IPS-NIHi7 (cell line): ENCODE measurements around the gene NBPF15.
"Not testable (repeated sequence)": the region's sequence is repeated elsewhere in the genome, so short reads cannot be mapped to it uniquely, and the experiment has no call there.

Source experiments
- DNase-seq: peaks from one replicate; pipeline ENCODE4 v3.0.0; 2012; ENCODE audit warnings: mixed read lengths; ENCODE audit errors: extremely low spot score

NBPF15 gene, protein sequence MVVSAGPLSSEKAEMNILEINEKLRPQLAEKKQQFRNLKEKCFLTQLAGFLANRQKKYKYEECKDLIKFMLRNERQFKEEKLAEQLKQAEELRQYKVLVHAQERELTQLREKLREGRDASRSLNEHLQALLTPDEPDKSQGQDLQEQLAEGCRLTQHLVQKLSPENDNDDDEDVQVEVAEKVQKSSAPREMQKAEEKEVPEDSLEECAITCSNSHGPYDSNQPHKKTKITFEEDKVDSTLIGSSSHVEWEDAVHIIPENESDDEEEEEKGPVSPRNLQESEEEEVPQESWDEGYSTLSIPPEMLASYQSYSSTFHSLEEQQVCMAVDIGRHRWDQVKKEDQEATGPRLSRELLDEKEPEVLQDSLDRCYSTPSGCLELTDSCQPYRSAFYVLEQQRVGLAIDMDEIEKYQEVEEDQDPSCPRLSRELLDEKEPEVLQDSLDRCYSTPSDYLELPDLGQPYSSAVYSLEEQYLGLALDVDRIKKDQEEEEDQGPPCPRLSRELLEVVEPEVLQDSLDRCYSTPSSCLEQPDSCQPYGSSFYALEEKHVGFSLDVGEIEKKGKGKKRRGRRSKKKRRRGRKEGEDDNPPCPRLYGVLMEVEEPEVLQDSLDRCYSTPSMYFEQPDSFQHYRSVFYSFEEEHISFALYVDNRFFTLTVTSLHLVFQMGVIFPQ

DNA sequence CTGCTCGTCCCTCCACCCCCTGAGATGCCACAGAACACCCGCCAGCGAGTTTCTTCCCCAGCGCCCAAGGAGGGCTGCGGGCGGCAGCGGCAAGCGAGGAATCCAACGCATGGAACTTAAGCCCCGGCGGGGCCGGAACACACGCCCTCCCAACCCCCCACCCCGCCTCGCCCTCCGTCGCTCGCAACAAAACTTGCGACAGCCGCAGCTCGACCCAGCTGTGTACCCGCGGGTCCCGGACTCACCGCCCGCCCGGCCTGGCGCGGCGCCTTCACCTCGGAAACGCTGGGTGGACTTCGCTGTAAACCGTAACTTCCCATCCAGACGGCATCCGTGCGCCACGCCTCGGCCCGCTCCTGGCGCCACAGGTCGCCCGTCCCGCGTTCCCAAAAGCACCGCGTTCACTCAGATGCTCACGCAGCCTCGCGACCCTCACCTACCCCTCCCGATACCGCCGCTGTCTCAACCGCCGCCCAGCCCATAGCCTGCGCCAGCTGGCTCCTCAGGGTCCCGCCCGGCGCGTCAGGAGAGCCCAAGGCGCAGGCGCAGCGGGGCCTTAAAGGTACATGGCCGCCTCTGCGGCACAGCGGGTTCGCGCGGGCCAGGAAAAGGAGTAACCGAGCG is at the start of gene NBPF15:
Gene NBPF15 (minus strand): TSS at position 534 of the 624 bp plus-strand sequence. CDS start 21,666 bp downstream, outside the sequence.
- not testable (repeated sequence) for DNase-seq

DNA sequence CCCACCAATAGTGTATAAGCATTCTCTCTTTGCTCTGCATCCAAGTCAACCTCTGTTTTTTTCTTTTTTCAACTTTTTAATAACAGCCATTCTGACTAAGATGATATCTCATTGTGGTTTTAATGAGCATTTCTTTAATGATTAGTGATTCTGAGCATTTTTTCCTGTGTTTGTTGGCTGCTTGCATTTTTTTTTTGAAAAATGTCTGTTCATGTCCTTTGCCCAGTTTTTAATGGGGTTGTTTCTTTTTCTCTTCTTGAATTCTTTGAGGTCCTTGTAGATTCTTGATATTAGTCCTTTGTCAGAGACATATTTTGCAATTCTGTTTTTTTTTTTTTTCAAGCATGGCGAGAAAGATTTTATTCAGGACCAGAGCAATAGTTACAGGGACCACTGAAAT is 35.0 kb upstream of the NBPF15 start:
- DNase-seq, result not testable (repeated sequence)

DNA sequence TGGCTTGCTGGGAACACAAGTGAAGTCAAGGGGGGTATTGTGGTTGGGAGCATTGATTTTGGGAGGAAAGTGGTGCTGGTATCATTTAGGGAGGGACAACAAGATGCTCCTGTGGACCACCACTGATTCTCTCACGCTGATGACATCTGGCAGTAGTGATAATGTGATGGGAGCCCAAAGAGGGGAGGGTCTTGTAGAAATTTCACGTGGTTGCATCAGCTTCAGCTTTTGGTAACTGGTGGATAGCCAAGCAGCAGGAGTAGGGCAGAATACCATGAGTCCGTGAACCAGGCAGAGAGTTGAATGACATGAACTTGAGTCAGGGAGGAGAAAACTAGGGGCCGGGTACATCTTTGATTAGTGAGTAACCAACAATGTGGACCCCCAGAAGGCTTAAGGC is 32.7 kb upstream of the NBPF15 start:
- not testable (repeated sequence) for DNase-seq

DNA sequence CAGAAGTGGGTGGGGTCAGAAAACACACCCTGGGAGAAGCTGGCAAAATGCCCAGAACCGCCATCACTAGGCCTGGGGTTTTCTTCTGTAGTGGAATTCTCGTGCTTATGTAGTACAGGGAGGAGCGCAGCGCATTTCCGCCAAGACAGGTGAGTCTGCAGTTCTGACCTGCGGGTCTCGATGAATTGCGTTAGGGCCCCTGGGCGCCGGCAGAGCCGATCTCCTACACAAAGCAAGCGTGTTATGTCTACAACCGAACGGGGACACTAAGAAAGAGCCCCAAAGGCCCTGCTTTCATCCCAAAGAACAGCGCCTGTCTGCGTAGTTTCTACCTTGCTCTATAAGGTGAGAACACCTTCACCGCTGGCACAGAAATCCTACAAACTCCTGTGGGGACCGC is 28.9 kb upstream of the NBPF15 start:
- DNase-seq, result not testable (repeated sequence)

DNA sequence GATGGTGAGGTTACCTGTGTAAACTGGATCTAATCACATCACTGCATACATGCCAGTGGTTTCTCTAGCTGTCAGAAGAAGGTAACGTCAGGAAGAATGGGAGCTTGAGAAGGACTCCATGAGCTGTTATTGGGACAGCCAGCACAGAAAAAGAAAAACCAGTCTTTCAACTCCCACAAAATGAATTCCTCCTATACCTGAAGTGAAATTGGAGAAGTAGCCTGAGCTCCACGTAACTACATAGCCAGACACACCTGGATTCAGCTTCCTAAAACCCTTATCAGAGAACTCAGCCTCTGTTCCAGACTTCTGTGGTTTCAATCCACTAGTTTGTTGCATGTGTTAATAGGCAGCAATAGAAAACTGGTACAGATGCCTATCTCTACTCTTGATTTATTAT is 25.5 kb upstream of the NBPF15 start:
- peak; percentile 1 for DNase-seq

DNA sequence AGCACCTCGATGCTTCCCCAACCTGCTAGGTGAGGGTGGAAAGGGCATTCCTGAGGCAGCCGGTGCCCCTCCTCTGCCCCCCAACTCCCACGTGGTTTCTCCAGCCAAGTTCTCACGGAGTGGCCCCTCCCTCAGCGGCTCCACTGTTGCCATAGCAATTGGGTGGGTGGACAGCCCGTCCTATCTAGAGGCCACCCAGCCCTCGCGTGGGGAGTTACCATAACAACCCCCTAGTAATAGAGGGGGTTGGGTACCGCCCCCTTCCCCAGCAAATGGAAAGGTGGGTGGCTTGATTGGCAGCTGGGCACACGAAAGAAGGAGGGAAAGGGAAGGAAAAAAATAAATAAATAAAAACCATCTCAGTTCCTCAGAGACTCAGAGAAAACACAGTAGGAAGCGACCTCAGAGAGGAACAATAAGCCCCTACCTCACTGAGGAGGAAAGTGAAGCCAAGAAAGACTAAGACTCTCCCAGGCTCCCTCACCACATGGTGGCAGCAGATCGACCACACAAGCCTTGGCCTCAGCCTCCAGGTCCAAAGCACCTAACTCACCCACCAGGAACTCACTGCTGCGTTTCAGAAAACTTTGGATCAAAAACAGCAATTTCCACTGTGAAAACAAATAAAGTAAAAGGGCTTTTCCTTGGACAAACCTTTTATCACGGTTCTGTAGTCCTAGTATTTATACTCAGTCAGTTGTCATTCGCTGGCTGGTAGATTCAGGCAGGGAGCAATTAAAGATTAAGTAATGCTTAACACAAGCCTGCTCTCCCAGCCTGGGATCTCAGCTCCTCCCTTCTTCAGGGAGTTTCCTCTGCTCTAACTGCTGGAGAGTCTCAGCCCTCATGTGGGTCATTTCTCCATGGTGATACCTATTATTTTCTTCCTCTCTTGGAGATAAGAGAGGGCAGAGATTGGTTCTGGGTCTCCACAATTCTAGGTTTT is 23.9 kb upstream of the NBPF15 start:
- not testable (repeated sequence) for DNase-seq

DNA sequence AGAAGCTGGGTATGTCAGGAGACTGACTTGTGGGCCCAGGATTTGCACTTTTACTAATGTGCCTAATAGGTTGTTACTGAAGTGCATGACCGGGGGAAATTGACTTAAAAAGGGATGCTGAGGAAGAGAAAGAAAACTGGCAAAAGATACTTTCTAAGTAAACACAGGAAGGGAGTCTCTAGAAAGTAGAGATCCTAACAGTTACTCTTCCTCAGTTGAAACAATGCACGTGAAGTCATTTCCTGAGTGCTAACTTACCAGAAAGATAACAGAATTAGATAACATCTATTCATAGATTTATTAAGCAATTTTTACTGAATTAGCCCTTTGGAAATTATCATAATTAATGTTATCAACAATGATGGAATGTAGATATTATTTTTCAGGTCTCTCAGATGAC is 12.4 kb upstream of the NBPF15 start:
- DNase-seq, result not testable (repeated sequence)

DNA sequence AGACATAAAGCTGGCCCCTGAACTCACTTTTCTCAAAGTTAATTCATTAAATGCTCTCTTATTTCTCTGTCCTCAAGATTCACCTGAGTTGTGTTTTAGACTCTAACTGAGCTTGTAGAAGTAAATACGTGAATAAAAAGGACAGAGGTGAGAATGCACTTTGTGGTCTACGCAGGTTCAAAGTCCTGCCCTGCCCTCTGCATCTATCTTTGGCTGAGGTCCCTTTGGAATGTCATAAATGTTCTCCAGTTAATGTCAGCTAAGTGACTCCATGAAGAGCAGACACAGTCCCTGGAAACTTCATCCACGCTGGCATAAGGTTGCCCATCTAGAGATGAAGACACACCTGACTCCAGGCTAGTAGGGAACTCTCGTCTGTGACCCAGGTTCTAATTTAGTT is 10.0 kb upstream of the NBPF15 start:
- not testable (repeated sequence) for DNase-seq

DNA sequence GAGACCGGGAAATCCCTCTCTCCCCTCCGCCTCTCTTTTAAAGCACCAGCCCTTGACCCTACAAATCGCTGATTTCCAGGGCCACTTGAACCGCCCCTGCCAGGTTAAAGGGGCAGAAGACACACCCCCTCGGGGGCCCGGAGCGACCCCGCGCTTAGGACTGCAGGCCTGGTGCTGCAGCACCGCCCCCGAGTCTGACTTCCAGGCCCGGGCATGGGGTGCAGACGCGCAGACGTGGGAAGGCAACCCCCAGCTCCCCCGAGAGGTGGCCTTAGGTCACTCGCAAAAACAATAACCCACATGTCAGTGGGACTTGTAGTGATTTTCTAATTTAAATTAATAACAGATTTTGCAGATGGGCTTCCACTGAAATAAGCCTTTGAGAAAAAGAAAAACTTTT is 309 bp upstream of the NBPF15 start:
- DNase-seq, result not testable (repeated sequence)

DNA sequence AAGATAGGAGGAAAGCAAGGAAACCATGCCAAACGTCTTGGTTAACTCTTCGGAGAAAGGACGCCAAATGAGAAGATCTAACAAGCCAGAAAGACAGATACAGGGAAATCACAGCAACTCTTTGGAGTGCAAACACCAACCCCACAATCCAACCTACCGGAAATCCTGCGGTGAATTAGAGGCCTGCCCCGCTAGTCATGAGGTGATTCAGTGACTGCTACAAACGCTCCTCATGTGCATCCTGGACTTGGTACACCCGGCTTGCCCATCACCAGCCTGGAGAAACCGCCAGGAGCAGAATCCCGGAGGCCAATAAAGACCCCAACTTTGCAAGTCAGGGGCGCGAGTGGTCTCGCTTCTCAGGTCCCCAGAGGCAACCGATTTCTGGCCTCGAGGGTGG is 783 bp downstream of the NBPF15 start:
- not testable (repeated sequence) for DNase-seq

DNA sequence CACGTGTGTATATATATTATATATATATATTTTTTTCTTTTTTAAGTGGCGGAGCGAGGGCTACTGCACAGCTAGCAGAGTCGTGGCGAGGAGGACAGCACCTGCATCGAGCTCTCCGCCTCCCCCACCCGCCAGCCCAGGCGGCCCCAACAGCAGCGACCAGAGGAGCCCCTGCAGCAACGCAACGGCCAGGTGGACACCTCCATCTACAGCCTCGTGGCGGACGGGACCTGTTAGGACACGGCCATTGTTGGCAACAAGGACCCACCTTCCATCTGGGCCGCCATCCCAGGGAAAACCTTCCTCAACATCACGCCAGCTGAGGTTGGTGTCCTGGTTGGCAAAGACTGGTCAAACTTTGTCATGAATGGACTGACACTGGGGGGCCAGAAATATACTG is 19.1 kb downstream of the NBPF15 start:
- DNase-seq, result not testable (repeated sequence)

DNA sequence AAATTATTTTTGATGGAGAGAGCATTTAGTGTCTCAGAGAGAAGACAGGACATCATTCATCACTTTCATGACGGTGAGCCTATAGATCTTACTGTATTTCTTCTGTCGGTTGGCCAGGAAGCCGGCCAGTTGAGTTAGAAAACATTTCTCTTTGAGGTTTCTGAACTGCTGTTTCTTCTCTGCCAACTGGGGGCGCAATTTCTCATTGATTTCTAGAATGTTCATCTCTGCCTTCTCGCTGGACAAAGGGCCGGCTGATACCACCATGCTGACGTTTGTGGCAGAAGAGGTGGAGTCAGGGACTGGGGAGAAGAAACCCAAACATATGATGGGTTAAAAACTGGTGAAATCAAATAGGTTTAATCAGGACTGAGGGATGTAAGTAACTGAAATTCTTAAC is 21.7 kb downstream of the NBPF15 start:
- not testable (repeated sequence) for DNase-seq

DNA sequence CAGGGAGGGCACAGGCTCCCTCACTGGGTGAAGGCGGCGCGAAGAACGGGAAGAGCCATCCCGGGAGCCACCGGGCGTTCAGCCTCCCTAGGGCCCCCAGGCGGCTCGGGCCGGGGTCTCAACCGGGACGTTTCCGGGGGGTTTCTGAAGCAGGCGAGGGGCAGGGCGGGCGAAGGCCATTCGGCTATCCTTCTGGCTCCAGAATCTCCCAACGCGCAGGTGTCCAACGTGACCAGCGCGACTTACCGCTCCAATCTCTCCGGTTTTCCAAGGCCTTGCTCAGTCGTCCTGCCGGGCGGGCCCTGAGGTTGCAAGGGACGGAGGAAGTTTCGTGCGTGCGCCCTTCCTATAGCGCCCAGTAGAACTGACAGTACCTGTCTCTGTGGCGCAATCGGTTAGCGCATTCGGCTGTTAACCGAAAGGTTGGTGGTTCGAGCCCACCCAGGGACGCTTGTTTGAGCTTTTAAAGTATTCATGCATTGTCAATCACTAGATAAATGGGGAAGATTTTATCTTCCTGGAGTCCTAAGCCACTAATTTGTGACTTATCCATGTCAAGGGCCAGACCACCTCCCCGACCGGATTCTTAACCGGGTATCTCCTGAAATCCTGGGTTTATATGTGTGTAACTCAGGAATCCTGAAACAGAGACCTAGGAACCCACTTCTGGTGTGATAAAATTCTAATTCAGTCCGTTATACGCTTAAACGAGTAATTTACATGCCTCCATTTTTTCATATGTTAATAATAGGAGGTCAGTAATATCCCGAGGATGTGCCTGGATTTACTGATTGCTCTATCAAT is 42.4 kb downstream of the NBPF15 start:
- not testable (repeated sequence) for DNase-seq

DNA sequence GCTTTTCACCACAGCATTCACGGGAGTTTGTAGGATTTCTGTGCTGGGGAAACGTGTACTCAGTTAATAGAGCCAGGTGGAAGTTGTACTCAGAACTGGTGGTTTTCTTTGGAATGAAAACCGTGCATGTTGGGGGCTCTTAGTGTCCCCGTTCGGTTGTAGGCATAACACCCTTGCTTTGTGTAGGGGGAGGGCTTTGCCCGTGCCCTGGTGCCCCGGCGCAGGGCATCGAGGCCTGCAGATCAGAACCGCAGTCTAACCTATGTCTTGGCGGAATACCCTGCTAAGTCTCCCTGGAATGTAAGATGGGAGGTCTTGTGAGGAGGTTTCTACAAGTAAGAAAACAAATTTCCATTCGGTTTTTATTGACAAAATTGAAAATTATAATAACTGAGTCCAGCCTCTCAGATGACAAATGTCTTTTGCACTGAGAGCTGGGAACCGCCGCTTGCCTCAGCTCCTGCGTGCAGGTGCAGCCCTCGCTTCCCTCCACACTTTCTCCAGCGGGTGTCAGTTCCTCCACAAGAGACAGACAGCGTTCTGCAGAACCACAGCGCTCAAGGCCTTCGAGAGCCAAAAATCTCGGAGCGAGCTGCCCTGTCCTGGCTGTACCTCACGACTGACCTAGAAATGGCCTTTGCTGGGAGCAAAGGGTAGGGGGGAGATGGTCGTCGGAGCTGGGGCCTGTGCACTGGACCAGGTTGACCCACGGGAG is 47.9 kb downstream of the NBPF15 start:
- not testable (repeated sequence) for DNase-seq

DNA sequence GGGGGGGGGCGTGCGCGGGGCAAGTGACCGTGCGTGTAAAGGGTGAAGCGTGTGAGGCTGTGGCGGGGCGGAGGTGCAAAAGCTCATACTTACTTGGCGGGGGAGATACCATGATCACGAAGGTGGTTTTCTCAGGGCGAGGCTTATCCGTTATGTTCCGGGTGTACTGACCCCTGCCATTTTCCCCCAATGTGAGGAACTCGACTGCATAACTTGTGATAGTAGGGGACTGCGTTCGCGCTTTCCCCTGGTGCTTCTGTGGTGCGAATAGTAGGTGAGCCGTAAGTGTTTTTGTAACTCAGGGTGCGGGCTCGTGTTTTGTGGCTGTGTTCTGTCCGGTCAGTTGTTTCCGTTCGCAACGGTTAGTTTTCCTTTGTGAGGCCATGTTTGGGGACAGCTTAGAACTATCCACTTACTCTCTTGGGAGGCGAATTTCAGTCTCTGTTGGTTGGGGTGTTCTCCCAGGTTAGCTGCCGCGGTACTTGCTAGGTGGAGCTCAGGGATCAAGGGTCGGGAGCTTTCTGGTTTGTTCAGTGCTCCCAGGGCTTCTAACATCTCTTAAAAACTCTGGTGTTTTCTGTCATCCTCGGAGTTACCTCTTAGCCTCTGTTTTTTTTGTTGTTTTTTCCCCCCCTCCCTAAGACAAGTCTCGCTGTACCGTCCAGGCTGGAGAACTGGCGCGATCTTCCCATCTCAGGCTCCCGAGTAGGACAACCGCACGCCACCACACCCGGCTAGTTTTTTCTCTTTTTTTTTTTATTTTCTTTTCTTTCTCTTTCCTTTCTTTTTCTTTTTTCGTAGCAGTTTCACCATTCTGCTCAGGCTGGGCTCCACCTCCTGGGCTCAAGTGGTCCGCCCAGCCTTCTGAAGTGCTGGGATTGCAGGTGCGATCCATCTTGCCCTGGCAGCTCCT is 48.7 kb downstream of the NBPF15 start:
- peak; percentile 72 for DNase-seq

DNA sequence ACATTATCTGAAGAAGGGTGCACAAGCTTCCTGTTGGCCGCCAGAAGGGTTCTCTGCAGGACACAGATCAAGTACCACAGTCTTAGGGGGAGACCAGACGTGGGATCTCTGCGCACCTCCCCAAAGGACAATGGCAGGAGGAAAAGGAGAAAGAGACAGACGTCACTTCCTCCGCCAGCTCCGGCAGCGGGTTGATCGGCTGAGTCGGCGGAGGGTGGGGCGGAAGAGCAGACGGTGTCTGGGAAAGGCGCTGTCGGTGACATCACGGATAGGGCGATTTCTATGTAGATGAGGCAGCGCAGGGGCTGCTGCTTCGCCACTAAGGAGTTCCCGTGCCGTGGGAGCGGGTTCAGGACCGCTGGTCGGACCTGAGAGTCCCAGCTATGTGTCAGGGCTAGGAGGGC is 49.4 kb downstream of the NBPF15 start:
- not testable (repeated sequence) for DNase-seq

DNA sequence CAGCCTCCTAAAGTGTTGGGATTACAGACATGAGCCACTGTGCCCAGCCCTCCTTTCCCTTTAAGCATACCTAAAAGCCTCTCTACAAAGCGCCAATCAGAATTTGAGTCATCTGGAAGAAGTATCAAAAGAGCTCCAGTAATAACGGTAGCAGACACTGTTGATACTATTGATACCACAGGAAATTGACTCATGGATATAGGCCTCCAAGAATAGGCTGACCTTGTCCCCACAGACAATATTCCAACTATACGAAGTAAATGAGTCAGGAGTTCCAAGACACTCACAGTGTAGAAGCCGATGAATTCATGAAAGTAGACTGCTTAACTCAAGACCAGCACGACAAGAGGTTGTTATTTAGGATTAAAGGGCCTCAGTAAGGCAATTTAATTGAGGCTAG is 58.7 kb downstream of the NBPF15 start:
- not testable (repeated sequence) for DNase-seq

DNA sequence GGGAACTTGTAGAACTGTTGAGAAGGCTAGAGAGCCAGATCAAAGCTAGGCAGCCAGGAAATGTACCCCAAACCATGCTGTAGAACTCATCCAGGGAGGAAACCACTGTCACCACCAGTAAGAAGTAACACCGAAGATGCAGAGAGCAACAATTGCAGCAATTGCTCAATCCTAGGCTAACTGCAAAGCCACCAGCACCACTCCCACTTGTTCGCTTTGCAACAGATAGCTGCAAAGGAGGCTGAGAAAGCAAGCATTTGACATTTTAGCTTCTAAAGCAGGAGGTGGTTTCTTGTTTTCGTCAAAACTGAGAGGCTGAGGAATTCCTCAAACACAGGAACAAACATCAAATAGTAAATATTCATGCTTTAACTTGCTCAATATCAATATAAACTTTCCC is 89.8 kb downstream of the NBPF15 start:
- DNase-seq, result not testable (repeated sequence)
